ENCODE results near the gene SBK2. TPM values are rescaled to one million over a fixed set of nuclear protein-coding genes. Genes with fewer than 3 reads are reported as not detected.

Gene SBK2
- total RNA-seq, 4 donors from 2014 or later, result not detected

GRCh38 chr19:55479045-55479444 is 57.9 kb downstream of the SBK2 start:
- Histone ChIP-seq H3K27ac (no peak overlapping the region), H3K9me3 (no peaks in the 10 kb centered on the region), H3K4me1 (peaks cover 0 to 20% (median 11%) of the 10 kb centered on the region in 4 donors), H3K36me3 (peaks cover 0 to 25% (median 0%) of the 10 kb centered on the region in 3 donors), H3K4me3 (no peak overlapping the region), H3K27me3 (no peaks in the 10 kb centered on the region)
- DNase-seq, result no peak
- TF ChIP-seq, protein P1, sequence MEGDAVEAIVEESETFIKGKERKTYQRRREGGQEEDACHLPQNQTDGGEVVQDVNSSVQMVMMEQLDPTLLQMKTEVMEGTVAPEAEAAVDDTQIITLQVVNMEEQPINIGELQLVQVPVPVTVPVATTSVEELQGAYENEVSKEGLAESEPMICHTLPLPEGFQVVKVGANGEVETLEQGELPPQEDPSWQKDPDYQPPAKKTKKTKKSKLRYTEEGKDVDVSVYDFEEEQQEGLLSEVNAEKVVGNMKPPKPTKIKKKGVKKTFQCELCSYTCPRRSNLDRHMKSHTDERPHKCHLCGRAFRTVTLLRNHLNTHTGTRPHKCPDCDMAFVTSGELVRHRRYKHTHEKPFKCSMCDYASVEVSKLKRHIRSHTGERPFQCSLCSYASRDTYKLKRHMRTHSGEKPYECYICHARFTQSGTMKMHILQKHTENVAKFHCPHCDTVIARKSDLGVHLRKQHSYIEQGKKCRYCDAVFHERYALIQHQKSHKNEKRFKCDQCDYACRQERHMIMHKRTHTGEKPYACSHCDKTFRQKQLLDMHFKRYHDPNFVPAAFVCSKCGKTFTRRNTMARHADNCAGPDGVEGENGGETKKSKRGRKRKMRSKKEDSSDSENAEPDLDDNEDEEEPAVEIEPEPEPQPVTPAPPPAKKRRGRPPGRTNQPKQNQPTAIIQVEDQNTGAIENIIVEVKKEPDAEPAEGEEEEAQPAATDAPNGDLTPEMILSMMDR (IDR thresholded peaks at IDR 0.05), result no peak
- no peak for TF ChIP-seq POLR2A (IDR thresholded peaks at IDR 0.05)

Other genes starting within 250 kb of the SBK2 start
- 100 to 1,000 TPM in 3 of 4 donors, 10 to 100 TPM in 1; 26.4 to 235 (median 199) TPM for gene TMEM150B, start 211.8 kb downstream of the SBK2 start, total RNA-seq
- gene KMT5C, start 197.3 kb downstream of the SBK2 start, total RNA-seq, result 10 to 100 TPM; 14.4 to 45.6 (median 43.9) TPM
- gene COX6B2, start 182.4 kb downstream of the SBK2 start, total RNA-seq, result not detected
- gene GARIN5B, start 173.9 kb downstream of the SBK2 start, total RNA-seq, result not detected
- gene IL11, start 166.7 kb downstream of the SBK2 start, total RNA-seq, result not detected
- not detected for gene TMEM190, start 160.3 kb downstream of the SBK2 start, total RNA-seq
- gene TMEM238, start 152.8 kb downstream of the SBK2 start, total RNA-seq, result 10 to 100 TPM; 19.8 to 75.8 (median 61.6) TPM
- gene RPL28, start 151.2 kb downstream of the SBK2 start, total RNA-seq, result 100 to 1,000 TPM; 116 to 394 (median 283) TPM
- gene UBE2S, start 129.3 kb downstream of the SBK2 start, total RNA-seq, result 1 to 10 TPM; 5.2 to 9.1 (median 7.6) TPM
- gene SHISA7, start 93.8 kb downstream of the SBK2 start, total RNA-seq, result not detected
- gene ISOC2, start 75.5 kb downstream of the SBK2 start, total RNA-seq, result 100 to 1,000 TPM in 1 of 4 donors, 10 to 100 TPM in 3; 28.1 to 102 (median 60.0) TPM
- not detected for gene C19orf85, start 72.4 kb downstream of the SBK2 start, total RNA-seq
- 10 to 100 TPM; 10.1 to 47.0 (median 15.5) TPM for gene ZNF628, start 60.5 kb downstream of the SBK2 start, total RNA-seq
- 1 to 10 TPM; 1.4 to 7.4 (median 3.0) TPM for gene NAT14, start 51.9 kb downstream of the SBK2 start, total RNA-seq
- 10 to 100 TPM in 1 of 4 donors, 1 to 10 TPM in 3; 2.8 to 10.3 (median 5.0) TPM for gene SSC5D, start 48.7 kb downstream of the SBK2 start, total RNA-seq
- gene SBK3, start 8.4 kb upstream of the SBK2 start, total RNA-seq, result 1 to 10 TPM in 1 of 4 donors, not detected in 3; 1.0 TPM
- gene ZNF579, start 43.7 kb upstream of the SBK2 start, total RNA-seq, result 1 to 10 TPM in 3 of 4 donors, not detected in 1; 1.7 to 6.1 (median 3.1) TPM
- gene FIZ1, start 62.4 kb upstream of the SBK2 start, total RNA-seq, result 10 to 100 TPM in 3 of 4 donors, 1 to 10 TPM in 1; 6.0 to 14.9 (median 12.0) TPM
- 10 to 100 TPM; 30.3 to 45.2 (median 44.4) TPM for gene ZNF524, start 63.2 kb upstream of the SBK2 start, total RNA-seq
- 10 to 100 TPM in 3 of 4 donors, 1 to 10 TPM in 1; 8.6 to 18.9 (median 14.3) TPM for gene ZNF865, start 68.5 kb upstream of the SBK2 start, total RNA-seq
- gene ZNF784, start 87.4 kb upstream of the SBK2 start, total RNA-seq, result 10 to 100 TPM in 3 of 4 donors, 1 to 10 TPM in 1; 6.0 to 18.3 (median 12.3) TPM
- 10 to 100 TPM; 12.3 to 38.4 (median 25.2) TPM for gene ZNF580, start 103.9 kb upstream of the SBK2 start, total RNA-seq
- gene ZNF581, start 106.5 kb upstream of the SBK2 start, total RNA-seq, result 10 to 100 TPM in 3 of 4 donors, 1 to 10 TPM in 1; 7.7 to 28.9 (median 14.1) TPM
- 10 to 100 TPM in 3 of 4 donors, 1 to 10 TPM in 1; 8.1 to 17.4 (median 14.0) TPM for gene CCDC106, start 111.1 kb upstream of the SBK2 start, total RNA-seq
- 100 to 1,000 TPM; 132 to 292 (median 159) TPM for gene U2AF2, start 117.9 kb upstream of the SBK2 start, total RNA-seq
- gene EPN1, start 138.1 kb upstream of the SBK2 start, total RNA-seq, result 100 to 1,000 TPM; 120 to 241 (median 163) TPM
- gene NLRP9, start 201.3 kb upstream of the SBK2 start, total RNA-seq, result not detected
- gene RFPL4A, start 222.0 kb upstream of the SBK2 start, total RNA-seq, result under 1 TPM in 1 of 4 donors, not detected in 3; 0.94 TPM
- gene RFPL4AL1, start 232.0 kb upstream of the SBK2 start, total RNA-seq, result not detected

Measured in Peyer's patch (tissue), 4 donors.